H9 (cell line): ENCODE measurements around the gene TEK. TPM values are rescaled to one million over a fixed set of nuclear protein-coding genes. Genes with fewer than 3 reads are reported as not detected.

Experiments used
- DNase-seq: peaks from one replicate; pipeline ENCODE4 v3.0.0-alpha.2; 2017
- H2AFZ ChIP-seq: one replicate; pipeline ENCODE4 v1.6.1; 2013; ENCODE audit warnings: mild to moderate bottlenecking, low read length, control low read depth, moderate library complexity
- H2AK5ac ChIP-seq: 2 replicates; pipeline ENCODE4 v1.6.1; 2013; ENCODE audit warnings: low read length, control low read depth, mixed read lengths; ENCODE audit not compliant: insufficient read length
- H2BK120ac ChIP-seq: one replicate; pipeline ENCODE4 v1.6.1; 2013; ENCODE audit warnings: low read depth, mild to moderate bottlenecking, low read length, control low read depth, inconsistent platforms; ENCODE audit not compliant: poor library complexity, severe bottlenecking
- H2BK12ac ChIP-seq: 2 replicates; pipeline ENCODE4 v1.6.1; 2013; ENCODE audit warnings: low read length, control low read depth, mixed read lengths, low read depth; ENCODE audit not compliant: insufficient read length
- H2BK15ac ChIP-seq: 2 replicates; pipeline ENCODE4 v1.6.1; 2013; ENCODE audit warnings: low read depth, low read length, control low read depth
- H2BK20ac ChIP-seq: one replicate; pipeline ENCODE4 v1.6.1; 2013; ENCODE audit warnings: low read depth, mild to moderate bottlenecking, low read length, control low read depth, inconsistent platforms; ENCODE audit not compliant: poor library complexity, severe bottlenecking
- H2BK5ac ChIP-seq: 2 replicates; pipeline ENCODE4 v1.6.1; 2013; ENCODE audit warnings: low read length, control low read depth, mixed read lengths; ENCODE audit not compliant: insufficient read length
- H3K14ac ChIP-seq: 2 replicates; pipeline ENCODE4 v1.6.1; 2013; ENCODE audit warnings: low read length, control low read depth; ENCODE audit not compliant: insufficient read depth
- H3K18ac ChIP-seq: 2 replicates; pipeline ENCODE4 v1.6.1; 2013; ENCODE audit warnings: low read depth, mild to moderate bottlenecking, mixed read lengths, low read length, control low read depth; ENCODE audit not compliant: insufficient read length
- H3K23ac ChIP-seq: 2 replicates; pipeline ENCODE4 v1.6.1; 2013; ENCODE audit warnings: low read length, control low read depth, mixed read lengths, low read depth; ENCODE audit not compliant: insufficient read length
- H3K23me2 ChIP-seq: 2 replicates; pipeline ENCODE4 v1.6.1; 2013; ENCODE audit warnings: low read depth, mild to moderate bottlenecking, mixed read lengths, low read length, control low read depth; ENCODE audit not compliant: insufficient read length, poor library complexity, severe bottlenecking
- H3K27ac ChIP-seq: 2 replicates; pipeline ENCODE4 v1.5.1; 2013; ENCODE audit warnings: low read length, control low read depth, mixed read lengths, low read depth; ENCODE audit not compliant: insufficient read length
- H3K27me3 ChIP-seq: 2 replicates; pipeline ENCODE4 v1.6.1; 2013; ENCODE audit warnings: low read length, control low read depth, inconsistent platforms; ENCODE audit not compliant: insufficient read depth
- H3K4ac ChIP-seq: 2 replicates; pipeline ENCODE4 v1.6.1; 2013; ENCODE audit warnings: low read depth, mild to moderate bottlenecking, control low read depth, inconsistent platforms, low read length, moderate library complexity
- H3K4me1 ChIP-seq: 2 replicates; pipeline ENCODE4 v1.6.1; 2013; ENCODE audit warnings: low read length, control low read depth, inconsistent platforms; ENCODE audit not compliant: insufficient read depth
- H3K4me2 ChIP-seq: 2 replicates; pipeline ENCODE4 v1.6.1; 2013; ENCODE audit warnings: low read length, control low read depth, mixed read lengths; ENCODE audit not compliant: insufficient read length, insufficient read depth
- H3K56ac ChIP-seq: 2 replicates; pipeline ENCODE4 v1.6.1; 2013; ENCODE audit warnings: low read depth, mild to moderate bottlenecking, mixed read lengths, low read length, control low read depth; ENCODE audit not compliant: insufficient read length
- H3K79me1 ChIP-seq: 2 replicates; pipeline ENCODE4 v1.6.1; 2013; ENCODE audit warnings: low read depth, mild to moderate bottlenecking, moderate library complexity, low read length, control low read depth, inconsistent platforms; ENCODE audit not compliant: insufficient read depth, poor library complexity, severe bottlenecking
- H3K79me2 ChIP-seq: 2 replicates; pipeline ENCODE4 v1.6.1; 2013; ENCODE audit warnings: low read length, control low read depth, inconsistent platforms; ENCODE audit not compliant: insufficient read depth
- H3K9ac ChIP-seq: 2 replicates; pipeline ENCODE4 v1.6.1; 2013; ENCODE audit warnings: low read length, control low read depth, mixed read lengths; ENCODE audit not compliant: insufficient read length; ENCODE audit errors: extremely low read depth
- H3K9me3 ChIP-seq: one replicate; pipeline ENCODE4 v1.6.1; 2013; ENCODE audit warnings: low read depth, low read length, inconsistent platforms; ENCODE audit not compliant: control insufficient read depth
- H3T11ph ChIP-seq: one replicate; pipeline ENCODE4 v1.6.1; 2013; ENCODE audit warnings: mild to moderate bottlenecking, low read length, control low read depth, inconsistent platforms
- H4K20me1 ChIP-seq: one replicate; pipeline ENCODE4 v1.6.1; 2013; ENCODE audit not compliant: control insufficient read depth, insufficient read length, insufficient read depth
- H4K5ac ChIP-seq: 2 replicates; pipeline ENCODE4 v1.6.1; 2013; ENCODE audit warnings: low read depth, mild to moderate bottlenecking, mixed read lengths, low read length, control low read depth; ENCODE audit not compliant: insufficient read length
- H4K8ac ChIP-seq: replicated peaks from 2 replicates; pipeline ENCODE4 v1.6.1; 2013; ENCODE audit warnings: low read length, control low read depth, mixed read lengths, low read depth; ENCODE audit not compliant: insufficient read length
- H4K91ac ChIP-seq: 2 replicates; pipeline ENCODE4 v1.6.1; 2013; ENCODE audit warnings: low read depth, mild to moderate bottlenecking, moderate library complexity, mixed read lengths, low read length, control low read depth; ENCODE audit not compliant: insufficient read length
- H3K27ac Mint-ChIP-seq, 3 experiments: 2 replicates in 2 of 3; 3 replicates in 1 of 3; pipeline ENCODE4 v1.8.0; 2020 to 2021; ENCODE audit warnings: mixed read lengths in 3 of 3, mild to moderate bottlenecking in 1 of 3, moderate library complexity in 1 of 3
- H3K27me3 Mint-ChIP-seq: 2 replicates; pipeline ENCODE4 v1.8.0; 2021; ENCODE audit warnings: low read depth, mild to moderate bottlenecking, moderate library complexity, mixed read lengths
- H3K36me3 Mint-ChIP-seq, 3 experiments: 2 replicates in 2 of 3; 3 replicates in 1 of 3; pipeline ENCODE4 v1.8.0; 2020 to 2021; ENCODE audit warnings: low read depth in 3 of 3, mixed read lengths in 3 of 3; ENCODE audit not compliant: insufficient read depth in 1 of 3
- H3K4me1 Mint-ChIP-seq, 2 experiments: 2 replicates each; pipeline ENCODE4 v1.8.0; 2020; ENCODE audit warnings: mixed read lengths in 2 of 2
- H3K4me3 Mint-ChIP-seq, 2 experiments: 2 replicates in 1 of 2; 3 replicates in 1 of 2; pipeline ENCODE4 v1.8.0; 2020 to 2021; ENCODE audit warnings: mild to moderate bottlenecking in 2 of 2, mixed read lengths in 2 of 2, moderate library complexity in 1 of 2
- H3K9me3 Mint-ChIP-seq, 2 experiments: 2 replicates in 1 of 2; 3 replicates in 1 of 2; pipeline ENCODE4 v1.8.0; 2020; ENCODE audit warnings: mild to moderate bottlenecking in 2 of 2, mixed read lengths in 2 of 2, moderate library complexity in 1 of 2
- WGBS: extraction: QIAGEN DNeasy Blood & Tissue Kit; methylation state at CpG from one replicate; pipeline ENCODE4 v1.1.7; 2013; ENCODE audit warnings: missing lambda C conversion rate, low lambda C conversion rate, mixed read lengths; ENCODE audit not compliant: insufficient read length; ENCODE audit errors: extremely low coverage; 5-methylcytosine and 5-hydroxymethylcytosine counted together
- total RNA-seq: library from RNA; stranded (reverse); gene quantifications from 2 replicates; pipeline ENCODE4 v1.2.1, GENCODE V29; 2021
- TF ChIP-seq, protein P1 (sequence below): fragments of 200-600 bp; sonication (generic); conservative IDR thresholded peaks from 3 replicates; pipeline ENCODE4 v1.8.0; 2021; ENCODE audit warnings: antibody characterized with exemption, mild to moderate bottlenecking

The TEK gene
- total RNA-seq, 1 experiment from 2014 or later = 1.8 TPM

- Histone ChIP-seq H4K91ac (no peak overlapping the region), H3K56ac (no peak overlapping the region), H2BK15ac (no peak overlapping the region), H3K4me2 (no peak overlapping the region), H4K8ac (no peak overlapping the region), H3K23me2 (no peaks in the 10 kb centered on the region), H3K27me3 (no peaks in the 10 kb centered on the region), H3T11ph (no peak overlapping the region), H2AFZ (no peak overlapping the region), H3K14ac (no peak overlapping the region), H2BK5ac (no peak overlapping the region), H3K4me1 (no peaks in the 10 kb centered on the region; the same call in 1 of the 2 replicates), H3K79me2 (no peaks in the 10 kb centered on the region), H4K20me1 (no peaks in the 10 kb centered on the region), H4K5ac (no peak overlapping the region), H3K4ac (no peak overlapping the region), H2AK5ac (no peak overlapping the region), H3K9ac (no peak overlapping the region), H3K18ac (no peak overlapping the region), H3K23ac (no peak overlapping the region), H3K9me3 (no peaks in the 10 kb centered on the region), H2BK20ac (no peak overlapping the region), H3K79me1 (no peaks in the 10 kb centered on the region), H2BK120ac (no peak overlapping the region), H3K27ac (no peak overlapping the region), H2BK12ac (no peak overlapping the region)
- Mint-ChIP-seq H3K4me3 (no peak overlapping the region), H3K27me3 (no peaks in the 10 kb centered on the region), H3K9me3 (peaks cover 0 to 7% of the 10 kb centered on the region in 2 experiments; a peak in 3 of 5 replicates), H3K27ac (no peak overlapping the region; a peak in 1 of 7 replicates), H3K36me3 (peaks cover 0 to 5% (median 0%) of the 10 kb centered on the region in 3 experiments; a peak in 2 of 7 replicates), H3K4me1 (no peaks in the 10 kb centered on the region)
- TF ChIP-seq, protein P1, sequence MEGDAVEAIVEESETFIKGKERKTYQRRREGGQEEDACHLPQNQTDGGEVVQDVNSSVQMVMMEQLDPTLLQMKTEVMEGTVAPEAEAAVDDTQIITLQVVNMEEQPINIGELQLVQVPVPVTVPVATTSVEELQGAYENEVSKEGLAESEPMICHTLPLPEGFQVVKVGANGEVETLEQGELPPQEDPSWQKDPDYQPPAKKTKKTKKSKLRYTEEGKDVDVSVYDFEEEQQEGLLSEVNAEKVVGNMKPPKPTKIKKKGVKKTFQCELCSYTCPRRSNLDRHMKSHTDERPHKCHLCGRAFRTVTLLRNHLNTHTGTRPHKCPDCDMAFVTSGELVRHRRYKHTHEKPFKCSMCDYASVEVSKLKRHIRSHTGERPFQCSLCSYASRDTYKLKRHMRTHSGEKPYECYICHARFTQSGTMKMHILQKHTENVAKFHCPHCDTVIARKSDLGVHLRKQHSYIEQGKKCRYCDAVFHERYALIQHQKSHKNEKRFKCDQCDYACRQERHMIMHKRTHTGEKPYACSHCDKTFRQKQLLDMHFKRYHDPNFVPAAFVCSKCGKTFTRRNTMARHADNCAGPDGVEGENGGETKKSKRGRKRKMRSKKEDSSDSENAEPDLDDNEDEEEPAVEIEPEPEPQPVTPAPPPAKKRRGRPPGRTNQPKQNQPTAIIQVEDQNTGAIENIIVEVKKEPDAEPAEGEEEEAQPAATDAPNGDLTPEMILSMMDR = no peak
- DNase-seq = no peak
- WGBS = no CpG with 5 or more reads among the region's 4 CpGs
These were observed 19.3 kb upstream of the TEK start for GRCh38 chr9:27089706-27090105.
